PC-9 (cell line): ENCODE results near the gene SATL1.
"Not testable (repeated sequence)": the region's sequence is repeated elsewhere in the genome, so short reads cannot be mapped to it uniquely, and the experiment has no call there.

Experiments
- CTCF ChIP-seq: fragments of 200-600 bp; sonication (generic); conservative IDR thresholded peaks from 2 replicates; pipeline ENCODE4 v1.6.1; 2017; ENCODE audit warnings: mixed run types, antibody characterized with exemption, mild to moderate bottlenecking, moderate library complexity
- EZH2 ChIP-seq: fragments of 200-600 bp; sonication (generic); IDR thresholded peaks from 2 replicates; pipeline ENCODE4 v1.8.0; 2017; ENCODE audit warnings: antibody characterized with exemption, low read depth

DNA sequence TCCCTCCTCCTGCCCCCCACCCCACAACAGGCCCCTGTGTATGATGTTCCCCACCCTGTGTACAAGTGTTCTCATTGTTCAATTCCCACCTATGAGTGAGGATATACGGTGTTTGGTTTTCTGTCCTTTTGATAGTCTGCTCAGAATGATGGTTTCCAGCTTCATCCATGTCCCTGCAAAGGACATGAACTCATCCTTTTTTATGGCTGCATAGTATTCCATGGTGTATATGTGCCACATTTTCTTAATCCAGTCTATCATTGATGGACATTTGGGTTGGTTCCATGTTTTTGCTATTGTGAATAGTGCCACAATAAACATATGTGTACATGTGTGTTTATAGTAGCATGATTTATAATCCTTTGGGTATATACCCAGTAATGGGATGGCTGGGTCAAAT lies 166.3 kb downstream of the SATL1 start:
- not testable (repeated sequence) for TF ChIP-seq CTCF, EZH2
